SW 1271 (cell line): Measurements from ENCODE around the gene CNRIP1.
"Not testable (repeated sequence)": the region's sequence is repeated elsewhere in the genome, so short reads cannot be mapped to it uniquely, and the experiment has no call there.

Source experiments
- DNase-seq, 2 experiments: peaks; one replicate each; lab custom pipeline; 2025; lab: John Stamatoyannopoulos, UW

Gene CNRIP1, protein sequence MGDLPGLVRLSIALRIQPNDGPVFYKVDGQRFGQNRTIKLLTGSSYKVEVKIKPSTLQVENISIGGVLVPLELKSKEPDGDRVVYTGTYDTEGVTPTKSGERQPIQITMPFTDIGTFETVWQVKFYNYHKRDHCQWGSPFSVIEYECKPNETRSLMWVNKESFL

GRCh38 chr2:68319398-68320117, at the start of gene CNRIP1:
Gene CNRIP1 (minus strand): TSS chr2:68319949. CDS start chr2:68319400, 549 bp downstream.
- peak; percentile 28 to 82 for DNase-seq

GRCh38 chr2:68369337-68369734, 49.6 kb upstream of the CNRIP1 start:
- no peak for DNase-seq

GRCh38 chr2:68368654-68369336, 49.0 kb upstream of the CNRIP1 start:
- DNase-seq, result no peak

DNA sequence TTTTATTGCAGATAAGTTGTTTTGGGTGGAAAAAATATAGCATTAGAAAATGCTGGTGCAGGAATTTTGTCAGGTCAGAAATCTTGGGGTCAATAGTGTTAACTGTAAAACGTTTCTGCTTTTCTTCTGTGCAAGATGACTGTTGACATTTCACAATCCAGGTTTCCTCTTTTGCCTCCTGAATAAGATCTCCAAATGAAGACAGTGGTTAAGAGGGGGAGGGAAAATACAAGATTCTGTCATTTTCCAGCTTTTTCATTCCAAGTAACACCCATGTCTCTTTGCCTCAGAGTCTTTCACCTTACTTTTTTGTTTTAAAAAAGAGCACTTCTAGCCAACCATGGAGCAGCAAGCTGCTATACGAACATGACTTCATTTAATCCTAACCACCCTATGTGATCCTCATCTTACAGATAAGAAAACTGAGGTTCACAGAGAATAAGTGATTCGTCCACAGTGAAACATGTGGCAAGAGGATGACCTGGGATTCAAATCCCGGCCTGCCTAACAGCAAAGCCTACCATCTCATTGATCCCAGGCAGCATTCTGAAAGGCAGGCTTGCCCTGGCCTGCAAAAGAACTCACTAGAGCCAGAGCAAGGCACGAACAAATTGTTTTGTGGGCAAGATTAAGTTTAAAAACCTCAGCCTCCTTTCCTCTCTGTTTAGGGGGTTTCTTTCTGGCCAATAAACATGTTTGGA, 48.4 kb upstream of the CNRIP1 start:
- DNase-seq, result no peak

DNA sequence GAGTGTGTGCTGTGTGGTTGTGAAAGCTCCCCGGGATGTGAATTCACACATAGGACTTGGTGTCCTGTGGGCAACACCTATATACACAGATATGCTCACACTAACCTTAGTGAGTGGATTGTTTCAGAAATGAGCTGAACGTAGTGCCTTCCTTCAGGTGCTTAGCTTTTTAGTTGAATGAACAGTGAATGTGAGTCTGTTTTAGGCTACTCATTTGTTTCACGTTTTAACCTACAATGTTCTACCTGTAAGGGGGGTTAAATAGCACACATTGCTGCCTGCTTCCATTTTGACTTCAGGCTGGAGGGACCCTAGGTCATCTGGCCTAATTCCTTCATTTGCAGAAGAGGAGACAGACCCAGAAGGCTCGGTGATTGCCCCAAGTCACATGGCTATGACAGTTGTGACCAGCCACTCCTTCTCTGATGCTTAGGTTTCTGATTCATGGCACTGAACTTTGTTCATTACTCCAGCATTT, 46.4 kb upstream of the CNRIP1 start:
- DNase-seq, result no peak

GRCh38 chr2:68365087-68365486, 45.3 kb upstream of the CNRIP1 start, which contains the start of gene PLEK:
Gene PLEK (plus strand): TSS chr2:68365282. CDS start chr2:68365352, 70 bp downstream.
- DNase-seq, result no peak

- no peak for DNase-seq
Observed at GRCh38 chr2:68363721-68364120, 44.0 kb upstream of the CNRIP1 start.

GRCh38 chr2:68362749-68363148, 43.0 kb upstream of the CNRIP1 start:
- DNase-seq, result no peak

DNA sequence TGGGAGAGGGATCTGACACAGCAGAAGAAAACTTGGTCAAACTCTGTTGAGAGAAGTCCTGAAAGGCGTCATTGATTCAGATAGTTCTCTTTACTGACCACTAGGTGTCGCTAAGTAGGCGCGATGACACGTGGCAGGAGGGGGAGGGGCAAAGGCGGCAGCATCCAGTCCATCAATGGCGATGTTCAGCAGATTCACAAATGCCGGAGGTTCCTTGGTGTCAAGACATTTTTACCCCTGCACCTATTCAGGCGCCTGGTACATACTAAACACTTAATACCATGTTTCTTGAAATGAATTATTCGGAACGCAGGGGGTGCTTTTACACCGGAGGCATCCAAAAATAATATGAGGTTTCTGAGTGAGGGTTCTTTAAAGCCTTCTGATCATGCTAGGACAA, 42.3 kb upstream of the CNRIP1 start:
- peak; percentile 10 to 74 for DNase-seq

DNA sequence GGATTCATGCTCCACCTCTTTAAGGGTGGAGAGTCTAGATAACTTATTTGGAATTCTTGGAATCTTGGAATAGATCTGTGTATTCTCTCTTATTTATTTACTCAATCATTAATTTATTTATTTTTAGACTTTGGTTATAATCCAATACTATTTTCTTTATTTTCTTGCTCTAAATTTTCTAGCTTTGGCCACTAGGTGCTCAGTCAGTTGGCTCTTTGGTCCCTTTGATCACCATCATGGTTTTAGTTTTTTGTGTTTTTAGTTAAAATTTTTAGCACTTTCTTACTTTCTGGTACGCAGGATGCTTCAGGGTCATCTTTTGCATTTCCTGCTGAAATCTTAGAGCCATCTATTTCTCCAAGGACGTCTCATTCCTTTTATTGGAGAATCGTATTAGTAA, 40.1 kb upstream of the CNRIP1 start:
- DNase-seq, result no peak

- peak; percentile 16 to 33 for DNase-seq
Observed at GRCh38 chr2:68357605-68358337, 38.0 kb upstream of the CNRIP1 start.

DNA sequence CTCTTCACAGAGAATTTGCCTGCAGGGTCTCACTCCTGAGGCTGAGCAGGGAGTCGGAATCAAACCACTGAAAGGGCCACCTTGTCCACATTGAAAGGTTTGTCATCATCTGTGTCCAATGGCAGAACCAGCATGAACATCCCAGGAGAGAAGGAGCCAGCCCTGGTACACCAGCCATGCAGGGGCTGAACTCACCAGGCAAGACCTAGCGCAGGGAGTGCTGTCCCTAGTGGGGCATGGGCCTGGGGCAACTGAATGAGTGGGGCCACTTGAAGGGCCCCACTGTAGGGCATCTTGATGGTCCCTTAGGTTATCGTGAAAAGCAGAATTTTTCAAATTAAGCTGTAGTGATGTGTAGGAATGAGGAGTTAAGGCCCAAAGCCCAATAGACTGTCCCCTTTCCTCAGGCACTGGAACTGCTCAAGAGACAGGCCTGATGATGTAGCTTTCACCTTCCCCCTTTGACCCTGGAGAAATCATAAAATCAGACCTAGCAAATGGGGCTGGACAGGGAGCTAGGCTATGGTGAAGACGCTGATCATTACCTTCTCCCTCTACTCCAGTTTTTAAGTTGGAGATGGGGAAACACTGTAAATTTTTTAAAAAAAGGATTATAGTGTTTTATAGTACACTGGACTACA, 37.0 kb upstream of the CNRIP1 start:
- no peak for DNase-seq

DNA sequence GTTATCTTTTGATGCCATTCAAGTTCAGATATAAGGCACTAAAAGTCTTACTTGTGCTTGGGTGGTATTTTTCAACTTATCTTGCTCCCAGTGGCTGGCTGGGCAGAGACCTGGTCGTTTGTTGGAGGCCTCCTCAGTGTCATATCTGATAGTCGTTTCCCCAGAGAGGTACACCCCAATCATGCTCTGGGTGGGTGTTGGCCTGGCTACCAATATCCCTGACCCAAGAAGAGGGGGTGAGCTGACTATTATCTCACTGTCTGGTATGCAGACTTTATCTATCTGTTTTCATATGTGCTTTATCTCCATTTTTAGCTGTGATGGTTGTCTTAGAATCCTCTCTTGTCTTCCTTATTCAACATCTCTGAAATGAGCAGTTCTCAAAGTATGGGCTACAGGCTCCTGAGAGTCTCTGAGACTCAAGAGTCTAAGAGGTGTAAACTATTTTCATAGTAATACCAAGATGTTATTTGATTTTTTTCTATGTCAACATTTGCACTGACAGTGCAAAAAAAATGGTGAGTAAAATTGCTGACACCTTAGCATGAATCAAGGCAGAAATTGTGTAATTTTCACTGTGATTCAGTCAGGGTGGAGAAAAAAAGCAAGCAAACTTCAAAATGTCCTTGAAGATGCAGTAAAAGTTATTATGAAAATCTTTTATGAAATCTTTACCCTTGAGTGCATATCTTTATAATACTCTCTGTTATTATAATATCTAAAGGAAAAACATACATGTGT, 33.1 kb upstream of the CNRIP1 start:
- DNase-seq, result no peak

DNA sequence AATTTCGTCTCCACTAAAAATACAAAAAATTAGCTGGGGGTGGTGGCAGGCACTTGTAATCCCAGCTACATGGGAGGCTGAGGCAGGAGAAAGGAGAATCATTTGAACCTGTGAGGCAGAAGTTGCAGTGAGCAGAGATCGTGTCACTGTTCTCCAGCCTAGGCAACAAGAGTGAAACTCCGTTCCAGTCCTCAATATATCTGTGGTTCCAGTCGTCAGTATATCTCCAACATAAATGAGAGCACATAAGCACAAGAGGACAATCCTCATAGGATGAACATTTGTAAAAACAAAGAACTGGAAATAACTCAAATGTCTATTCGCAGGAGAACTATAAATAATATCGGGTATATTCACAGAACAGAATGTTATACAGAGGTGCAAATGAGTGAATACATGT, 32.2 kb upstream of the CNRIP1 start:
- DNase-seq, result no peak

DNA sequence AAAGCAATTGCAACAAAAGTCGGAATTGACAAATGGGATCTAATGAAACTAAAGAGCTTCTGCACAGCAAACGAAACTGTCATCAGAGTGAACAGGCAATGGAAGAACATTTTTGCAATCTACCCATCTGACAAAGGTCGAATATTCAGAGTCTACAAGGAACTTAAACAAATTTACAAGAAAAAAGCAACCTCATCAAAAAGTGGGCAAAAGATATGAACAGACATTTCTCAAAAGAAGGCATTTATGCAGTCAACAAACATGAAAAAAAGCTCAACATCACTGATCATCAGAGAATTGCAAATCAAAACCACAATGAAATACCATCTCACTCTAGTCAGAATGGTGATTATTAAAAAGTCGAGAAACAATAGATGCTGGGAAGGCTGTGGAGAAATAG, 29.3 kb upstream of the CNRIP1 start:
- not testable (repeated sequence) for DNase-seq

DNA sequence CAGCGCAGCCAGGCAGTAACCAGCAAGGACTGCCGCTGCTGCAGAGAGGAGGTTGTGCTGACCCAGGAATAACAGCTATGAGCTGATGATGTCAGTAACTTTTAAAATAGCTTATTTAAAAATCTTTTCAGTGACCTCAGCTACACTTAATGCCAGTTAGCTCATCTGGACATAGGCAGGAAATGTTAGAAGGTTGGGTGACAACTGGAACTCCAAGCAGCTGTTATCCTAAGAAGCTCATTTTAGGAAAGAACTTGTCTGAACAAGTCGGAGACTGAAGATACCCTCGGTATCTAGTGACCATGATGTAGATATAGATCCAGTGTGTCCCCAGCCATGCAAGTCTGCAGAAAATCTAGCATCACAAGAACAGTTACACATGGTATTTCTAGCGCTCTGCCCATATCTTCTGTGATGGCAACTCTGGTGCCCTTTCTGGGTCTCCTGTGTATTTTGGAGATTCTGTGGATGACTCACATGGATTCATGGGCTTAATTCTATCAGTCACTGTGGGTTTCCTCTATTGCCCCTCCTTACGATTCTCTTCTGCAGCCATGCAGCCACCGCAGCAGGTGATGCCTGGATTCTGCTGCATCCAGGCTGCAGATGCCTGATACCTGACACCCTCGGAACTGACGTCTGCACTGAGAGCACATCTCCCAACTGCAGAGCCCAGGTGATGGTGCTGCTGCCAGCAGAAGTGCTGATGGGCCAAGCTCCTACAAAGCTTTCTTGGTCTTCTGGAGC, 25.6 kb upstream of the CNRIP1 start:
- no peak for DNase-seq

- DNase-seq, result no peak
Observed at GRCh38 chr2:68344031-68344430, 24.3 kb upstream of the CNRIP1 start.

- no peak for DNase-seq
Observed at GRCh38 chr2:68342470-68342869, 22.7 kb upstream of the CNRIP1 start.

DNA sequence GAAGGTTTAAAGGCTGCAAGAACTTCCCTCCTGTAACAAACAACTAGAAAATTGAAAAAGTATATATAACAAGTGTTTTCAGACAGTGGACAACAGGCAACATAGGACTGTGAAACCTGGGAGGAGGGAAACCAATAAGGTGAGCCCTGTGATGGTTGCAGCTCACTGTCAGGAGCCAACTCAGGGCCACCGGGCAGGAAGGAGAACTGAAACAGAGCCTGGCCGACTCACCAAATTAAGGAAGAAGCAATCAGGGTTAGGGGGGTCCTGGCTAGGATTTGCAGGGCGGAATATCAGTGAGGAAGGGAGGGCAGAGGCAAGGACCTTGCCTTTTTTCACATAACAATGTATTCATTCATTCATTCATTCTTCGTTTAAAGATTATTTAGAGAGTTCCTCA, 21.8 kb upstream of the CNRIP1 start:
- DNase-seq, result no peak

- DNase-seq, result no peak
Observed at GRCh38 chr2:68341062-68341329, 21.2 kb upstream of the CNRIP1 start.
